SK-N-SH (cell line): ENCODE data around the gene NCF4. TPM values are rescaled to one million over a fixed set of nuclear protein-coding genes. Genes with fewer than 3 reads are reported as not detected.

Source experiments
- CTCF ChIA-PET: fragments of 300-600, 350-600 bp; formaldehyde crosslinking; extraction: SDS; loops from one replicate; lab custom pipeline; 2021; lab: Yijun Ruan, JAX
- POLR2A ChIA-PET: fragments of 350-600 bp; sonication (Branson Sonifier 250); formaldehyde crosslinking; extraction: SDS; loops from one replicate; lab custom pipeline; 2020; ENCODE audit warnings: antibody characterized with exemption, inconsistent platforms; lab: Yijun Ruan, JAX
- DNase-seq: peaks from one replicate; pipeline ENCODE4 v3.0.0; 2012
- H2AFZ ChIP-seq: fragments of 200-600 bp; sonication (generic); 2 replicates; pipeline ENCODE4 v1.8.1; 2016; ENCODE audit warnings: antibody characterized with exemption, mild to moderate bottlenecking, low read depth
- H3F3A ChIP-seq: fragments of 200-600 bp; sonication (generic); replicated peaks from 2 replicates; pipeline ENCODE3; 2016; ENCODE audit warnings: antibody characterized with exemption, mild to moderate bottlenecking; ENCODE audit not compliant: insufficient read depth
- H3K27ac ChIP-seq, 2 experiments: fragments of 200-500 bp in 1 of 2; fragments of 200-600 bp in 1 of 2; sonication (Bioruptor generic) in 1 of 2; sonication (generic), shearing (Covaris generic) in 1 of 2; 2 replicates each; pipeline versions ENCODE4 v1.5.1 to v1.6.1; 2014 to 2016; ENCODE audit warnings: low read depth in 2 of 2, inconsistent platforms in 1 of 2, low read length in 1 of 2, mild to moderate bottlenecking in 1 of 2, mixed read lengths in 1 of 2
- H3K27me3 ChIP-seq: fragments of 200-600 bp; sonication (generic), shearing (Covaris generic); 2 replicates; pipeline ENCODE4 v1.6.1; 2016; ENCODE audit warnings: mixed run types; ENCODE audit not compliant: insufficient read depth
- H3K36me3 ChIP-seq, 2 experiments: fragments of 200-500 bp in 1 of 2; fragments of 200-600 bp in 1 of 2; sonication (Bioruptor generic) in 1 of 2; sonication (generic) in 1 of 2; replicated peaks in 1 of 2; 2 replicates each; pipeline versions ENCODE3 to v1.5.1; 2014 to 2016; ENCODE audit warnings: low read length in 1 of 2, mild to moderate bottlenecking in 1 of 2; ENCODE audit not compliant: insufficient read depth in 2 of 2, control insufficient read depth in 1 of 2
- H3K4me1 ChIP-seq, 2 experiments: fragments of 200-500 bp in 1 of 2; fragments of 200-600 bp in 1 of 2; sonication (Bioruptor generic) in 1 of 2; sonication (generic), shearing (Covaris generic) in 1 of 2; 2 replicates each; pipeline versions ENCODE4 v1.5.1 to v1.6.1; 2014 to 2016; ENCODE audit warnings: low read depth in 1 of 2, low read length in 1 of 2, mixed run types in 1 of 2; ENCODE audit not compliant: insufficient read depth in 2 of 2, control insufficient read depth in 1 of 2
- H3K4me2 ChIP-seq: fragments of 200-600 bp; sonication (generic), shearing (Covaris generic); 2 replicates; pipeline ENCODE4 v1.6.1; 2017; ENCODE audit warnings: mixed run types
- H3K4me3 ChIP-seq, 2 experiments: fragments of 200-500 bp in 1 of 2; fragments of 200-600 bp in 1 of 2; sonication (Bioruptor generic) in 1 of 2; sonication (generic), shearing (Covaris generic) in 1 of 2; 2 replicates each; pipeline versions ENCODE4 v1.5.1 to v1.8.1; 2014 to 2016; ENCODE audit warnings: low read depth in 2 of 2, inconsistent platforms in 1 of 2, low read length in 1 of 2, mild to moderate bottlenecking in 1 of 2, mixed read lengths in 1 of 2, moderate library complexity in 1 of 2
- H3K79me2 ChIP-seq: fragments of 200-600 bp; sonication (generic); 2 replicates; pipeline ENCODE4 v1.8.1; 2017; ENCODE audit warnings: mild to moderate bottlenecking; ENCODE audit not compliant: insufficient read depth
- H3K9ac ChIP-seq: fragments of 200-600 bp; sonication (generic); 2 replicates; pipeline ENCODE4 v1.6.1; 2017; ENCODE audit warnings: mixed run types
- H3K9me2 ChIP-seq: fragments of 200-600 bp; sonication (generic); 2 replicates; pipeline ENCODE4 v1.6.1; 2017; ENCODE audit warnings: mixed run types
- H3K9me3 ChIP-seq: fragments of 200-600 bp; sonication (generic); 2 replicates; pipeline ENCODE4 v1.6.1; 2017; ENCODE audit warnings: mixed run types, mild to moderate bottlenecking, moderate library complexity
- H4K20me1 ChIP-seq: fragments of 200-600 bp; sonication (generic); 2 replicates; pipeline ENCODE4 v1.6.1; 2017; ENCODE audit warnings: mild to moderate bottlenecking, mixed run types; ENCODE audit not compliant: insufficient read depth
- CHD2 ChIP-seq: fragments of 150-350 bp; IDR thresholded peaks from 2 replicates; pipeline ENCODE4 v1.6.1; 2018; ENCODE audit warnings: low read length; ENCODE audit not compliant: partially characterized antibody
- FOSL2 ChIP-seq: IDR thresholded peaks from 2 replicates; pipeline ENCODE4 v1.4.0; 2012; ENCODE audit warnings: low read depth, mild to moderate bottlenecking, moderate library complexity, borderline replicate concordance
- FOXM1 ChIP-seq: IDR thresholded peaks from 2 replicates; pipeline ENCODE4 v1.4.0; 2012; ENCODE audit warnings: low read depth, mild to moderate bottlenecking
- GABPA ChIP-seq: IDR thresholded peaks from 2 replicates; pipeline ENCODE4 v1.4.0; 2012; ENCODE audit warnings: low read depth, mild to moderate bottlenecking
- JUND ChIP-seq: IDR thresholded peaks from 2 replicates; pipeline ENCODE4 v1.4.0; 2012
- NRF1 ChIP-seq: IDR thresholded peaks from 2 replicates; pipeline ENCODE4 v1.6.1; 2012; ENCODE audit warnings: low read depth, mild to moderate bottlenecking, low read length
- PBX3 ChIP-seq: IDR thresholded peaks from 2 replicates; pipeline ENCODE4; 2012
- RCOR1 ChIP-seq: fragments of 150-350 bp; IDR thresholded peaks from 2 replicates; pipeline ENCODE4 v1.6.1; 2017; ENCODE audit warnings: antibody characterized with exemption, low read length
- REST ChIP-seq: IDR thresholded peaks from 2 replicates; pipeline ENCODE4 v1.6.1; 2012; ENCODE audit warnings: mild to moderate bottlenecking, low read depth, low read length, moderate library complexity
- RFX5 ChIP-seq: IDR thresholded peaks from 2 replicates; pipeline ENCODE4 v1.6.1; 2012; ENCODE audit warnings: mild to moderate bottlenecking, improper control_type of control experiment, low read length
- SMC3 ChIP-seq: IDR thresholded peaks from 2 replicates; pipeline ENCODE4 v1.6.1; 2012; ENCODE audit warnings: low read depth, low read length, improper control_type of control experiment
- WGBS: methylation state at CpG from one replicate; pipeline ENCODE4 v1.1.6; 2017; ENCODE audit warnings: low lambda C conversion rate; 5-methylcytosine and 5-hydroxymethylcytosine counted together
- polyA plus RNA-seq, 3 experiments: library from polyadenylated mRNA; depleted of rRNA; stranded (reverse); fragments of >200 nt; gene quantifications; 2 replicates each; pipeline ENCODE4 v1.2.3, GENCODE V29; 2012

NCF4 gene
- polyA plus RNA-seq, 1 of the 3 experiments (the other 2 are of a cell fraction): not detected

- 45% methylated on average over 13 of the region's 13 CpGs for WGBS
- H2AFZ ChIP-seq: no peak overlapping the region
- H3K9ac ChIP-seq: no peak overlapping the region
- H3K36me3 ChIP-seq: no peaks in the 10 kb centered on the region
- ChIA-PET POLR2A (no interaction called here), CTCF (interaction anchor here (1.2 to 8.6 kb wide), 4 partner anchors 9 to 112 kb away, joined by 3 to 109 read pairs (median 5); no protein-coding TSS in a partner anchor)
- no peak overlapping the region for H3K4me2 ChIP-seq
- H3K9me2 ChIP-seq: no peaks in the 10 kb centered on the region
- no peak for DNase-seq
- H3K27ac ChIP-seq: no peak overlapping the region
- no peak overlapping the region for H3K4me3 ChIP-seq
- TF ChIP-seq REST (peak; percentile 85), RCOR1 (no peak), FOSL2 (no peak), FOXM1 (no peak)
- H3K27me3 ChIP-seq: no peaks in the 10 kb centered on the region
- H3K79me2 ChIP-seq: no peaks in the 10 kb centered on the region
- no peaks in the 10 kb centered on the region for H3F3A ChIP-seq
- H3K4me1 ChIP-seq: no peaks in the 10 kb centered on the region; a peak in 1 of 4 replicates
- H4K20me1 ChIP-seq: no peaks in the 10 kb centered on the region
- no peaks in the 10 kb centered on the region for H3K9me3 ChIP-seq
These were observed 4.5 kb downstream of the NCF4 start for GRCh38 chr22:36865346-36865745.

DNA sequence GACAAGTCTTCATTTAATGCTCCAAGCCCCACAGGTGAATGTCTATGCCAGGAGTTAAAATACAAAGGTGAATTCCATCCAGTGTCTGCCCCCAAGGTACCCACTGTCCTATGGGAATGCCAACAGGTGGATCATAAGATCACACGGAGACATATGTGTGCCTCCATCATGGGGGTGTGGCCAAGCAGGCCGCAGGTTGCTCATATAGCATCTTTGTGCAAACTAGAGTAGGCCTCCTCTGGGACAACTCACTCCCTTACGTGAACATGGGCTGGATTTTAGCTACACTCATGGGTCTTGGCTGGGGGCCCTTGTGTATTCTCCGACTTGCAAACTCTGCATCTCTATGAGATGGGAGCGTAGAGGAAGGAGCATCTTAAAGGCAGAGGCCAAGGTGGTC lies 6.9 kb downstream of the NCF4 start:
- H3K27ac ChIP-seq: no peak overlapping the region
- H2AFZ ChIP-seq: no peak overlapping the region
- no peak for DNase-seq
- 61% methylated on average over 4 of the region's 5 CpGs for WGBS
- H3F3A ChIP-seq: no peaks in the 10 kb centered on the region
- H3K4me1 ChIP-seq: no peaks in the 10 kb centered on the region; a peak in 1 of 4 replicates
- no peaks in the 10 kb centered on the region for H3K36me3 ChIP-seq
- H3K9me2 ChIP-seq: no peaks in the 10 kb centered on the region
- no peaks in the 10 kb centered on the region for H4K20me1 ChIP-seq
- CTCF ChIA-PET: interaction anchor here (3.0 to 8.6 kb wide), 2 partner anchors 11 to 110 kb away, joined by 11 to 109 read pairs; no protein-coding TSS in a partner anchor
- no peak overlapping the region for H3K9ac ChIP-seq
- no peaks in the 10 kb centered on the region for H3K27me3 ChIP-seq
- H3K4me2 ChIP-seq: no peak overlapping the region
- no peak overlapping the region for H3K4me3 ChIP-seq
- POLR2A ChIA-PET: no interaction called here
- H3K79me2 ChIP-seq: no peaks in the 10 kb centered on the region
- TF ChIP-seq CHD2 (no peak), GABPA (no peak), PBX3 (no peak), RFX5 (no peak), NRF1 (no peak), FOXM1 (no peak), SMC3 (no peak), JUND (no peak)
- no peaks in the 10 kb centered on the region for H3K9me3 ChIP-seq
